ENCODE data around the gene FLYWCH1.

FLYWCH1 gene

DNA sequence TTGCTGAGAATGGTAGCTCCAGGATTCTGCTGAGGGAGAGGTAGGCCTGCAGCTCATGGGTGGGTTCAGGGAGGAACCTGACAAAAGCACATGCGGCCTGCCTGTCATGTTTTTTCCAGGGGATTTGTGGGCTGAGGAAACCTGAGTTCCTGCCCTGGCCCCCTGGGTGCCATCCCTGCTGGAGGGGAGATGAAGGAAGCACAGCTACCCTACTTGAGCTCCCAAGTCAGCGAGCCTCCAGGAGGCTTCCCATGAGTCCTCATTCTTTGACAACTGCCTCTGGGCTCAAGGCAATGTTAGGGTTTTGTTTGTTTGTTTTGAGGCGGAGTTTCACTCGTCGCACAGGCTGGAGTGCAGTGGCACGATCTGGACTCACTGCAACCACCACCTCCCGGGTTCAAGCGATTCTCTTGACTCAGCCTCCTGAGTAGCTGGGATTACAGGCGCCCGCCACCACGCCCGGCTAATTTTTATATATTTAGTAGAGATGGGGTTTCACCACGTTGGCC, 12.1 kb upstream of the FLYWCH1 start:
- DNase-seq: no peak

- no peak for DNase-seq
Observed at GRCh38 chr16:2900526-2901075, 11.1 kb upstream of the FLYWCH1 start.

DNA sequence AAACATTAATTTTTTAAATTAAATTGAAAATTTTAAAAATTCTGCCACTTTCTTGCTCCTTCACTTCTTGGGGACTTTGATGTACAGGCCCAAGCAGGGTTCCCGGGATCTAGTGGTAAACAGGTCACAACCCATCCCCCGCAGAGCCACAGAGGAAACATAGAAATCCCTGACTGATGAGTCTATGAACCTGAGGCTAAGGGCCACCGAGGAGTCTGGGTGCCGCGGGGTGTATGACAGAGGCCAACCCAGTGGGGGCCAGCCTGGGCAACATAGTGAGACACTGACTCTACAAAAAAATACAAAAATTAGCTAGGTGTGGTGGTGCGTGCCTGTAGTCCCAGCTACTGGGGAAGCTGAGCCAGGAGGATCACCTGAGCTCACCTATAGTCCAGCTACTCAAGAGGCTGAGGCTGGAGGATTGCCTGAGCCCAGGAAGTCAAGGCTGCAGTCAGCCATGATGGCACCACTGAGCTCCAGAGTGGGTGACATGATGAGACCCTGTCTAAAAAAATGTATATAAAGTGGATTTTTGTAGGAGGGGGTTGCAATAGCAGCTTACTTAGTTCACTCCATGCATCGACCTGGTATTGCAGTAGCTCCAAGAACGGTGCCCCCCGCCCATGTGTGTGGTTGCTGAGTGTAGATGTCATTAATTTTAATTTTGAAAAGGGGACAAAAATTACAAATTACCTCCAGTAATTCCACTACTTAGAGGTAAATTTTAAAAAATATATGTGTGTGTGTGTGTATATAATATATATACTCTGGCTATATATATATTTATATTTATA, 9.2 kb upstream of the FLYWCH1 start:
- no peak for DNase-seq

DNA sequence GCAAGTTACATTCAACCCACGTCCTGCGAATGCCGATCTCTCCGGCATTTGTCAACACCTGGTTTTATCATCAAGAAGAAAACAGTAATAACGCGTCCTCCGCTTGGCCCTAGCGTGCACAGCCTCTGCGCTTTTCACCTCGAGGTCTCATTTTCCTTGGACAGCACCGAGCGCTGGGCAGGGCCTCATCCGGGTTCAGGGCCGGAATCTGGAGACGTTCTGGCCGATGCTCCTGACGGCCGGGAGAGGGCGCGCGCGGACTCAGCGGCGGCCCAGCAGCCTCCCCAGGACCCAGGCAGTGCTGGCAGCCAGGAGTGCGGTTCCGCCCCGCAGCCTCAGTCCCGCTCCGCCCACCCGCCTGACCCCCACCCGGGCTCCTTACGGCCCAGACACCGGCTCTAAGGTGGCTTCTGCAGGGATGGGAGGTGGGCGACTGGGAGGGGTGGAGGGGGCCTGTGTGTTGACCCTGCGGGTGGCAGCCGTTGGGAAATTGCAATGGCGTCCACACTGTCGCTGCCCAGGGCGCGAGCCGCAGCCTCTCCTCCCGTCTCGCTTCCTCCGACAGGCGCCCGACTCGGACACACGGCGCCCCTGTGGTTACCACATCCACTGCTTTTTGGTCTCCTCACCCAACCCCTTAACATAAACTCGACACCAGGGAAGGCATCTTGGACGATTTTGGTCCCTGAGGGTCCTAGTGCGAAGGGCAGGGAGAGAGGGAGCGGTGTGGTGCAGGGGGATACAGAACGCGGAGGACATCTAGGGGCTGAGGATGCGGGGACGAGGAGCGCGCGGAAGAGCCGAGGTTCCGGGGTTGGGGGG, 7.4 kb upstream of the FLYWCH1 start:
- DNase-seq: peak; percentile 44

- no peak for DNase-seq
Observed at GRCh38 chr16:2904922-2905240, 6.8 kb upstream of the FLYWCH1 start.

- peak; percentile 98 for DNase-seq
Observed at GRCh38 chr16:2905241-2905987, 6.3 kb upstream of the FLYWCH1 start.

- DNase-seq: no peak
Observed at GRCh38 chr16:2905988-2906387, 5.7 kb upstream of the FLYWCH1 start.

- peak; percentile 3 for DNase-seq
Observed at GRCh38 chr16:2907084-2907753, 4.5 kb upstream of the FLYWCH1 start.

DNA sequence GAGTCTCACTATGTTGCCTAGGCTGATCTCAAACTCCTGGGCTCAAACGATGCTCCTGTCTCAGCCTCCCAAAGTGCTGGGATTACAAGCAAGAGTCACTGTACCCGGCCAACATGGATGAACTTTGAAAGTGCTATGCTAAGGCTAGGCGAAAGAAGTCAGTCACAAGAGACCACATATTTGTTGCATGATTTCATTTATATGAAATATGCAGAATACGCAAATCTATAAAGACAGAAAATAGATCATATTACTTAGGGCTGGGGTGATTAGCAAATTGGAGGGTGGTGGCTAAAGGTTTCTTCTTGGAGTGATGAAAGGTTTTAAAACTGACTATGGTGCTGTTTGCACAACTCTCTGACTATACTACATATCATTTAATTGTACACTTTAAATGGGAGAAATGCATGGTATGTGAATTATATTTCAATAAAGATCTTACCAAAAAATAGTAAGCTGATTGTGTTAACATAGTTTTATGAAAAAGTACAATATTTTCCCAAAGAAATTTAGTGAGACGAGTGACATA, 1.2 kb upstream of the FLYWCH1 start:
- DNase-seq: no peak

DNA sequence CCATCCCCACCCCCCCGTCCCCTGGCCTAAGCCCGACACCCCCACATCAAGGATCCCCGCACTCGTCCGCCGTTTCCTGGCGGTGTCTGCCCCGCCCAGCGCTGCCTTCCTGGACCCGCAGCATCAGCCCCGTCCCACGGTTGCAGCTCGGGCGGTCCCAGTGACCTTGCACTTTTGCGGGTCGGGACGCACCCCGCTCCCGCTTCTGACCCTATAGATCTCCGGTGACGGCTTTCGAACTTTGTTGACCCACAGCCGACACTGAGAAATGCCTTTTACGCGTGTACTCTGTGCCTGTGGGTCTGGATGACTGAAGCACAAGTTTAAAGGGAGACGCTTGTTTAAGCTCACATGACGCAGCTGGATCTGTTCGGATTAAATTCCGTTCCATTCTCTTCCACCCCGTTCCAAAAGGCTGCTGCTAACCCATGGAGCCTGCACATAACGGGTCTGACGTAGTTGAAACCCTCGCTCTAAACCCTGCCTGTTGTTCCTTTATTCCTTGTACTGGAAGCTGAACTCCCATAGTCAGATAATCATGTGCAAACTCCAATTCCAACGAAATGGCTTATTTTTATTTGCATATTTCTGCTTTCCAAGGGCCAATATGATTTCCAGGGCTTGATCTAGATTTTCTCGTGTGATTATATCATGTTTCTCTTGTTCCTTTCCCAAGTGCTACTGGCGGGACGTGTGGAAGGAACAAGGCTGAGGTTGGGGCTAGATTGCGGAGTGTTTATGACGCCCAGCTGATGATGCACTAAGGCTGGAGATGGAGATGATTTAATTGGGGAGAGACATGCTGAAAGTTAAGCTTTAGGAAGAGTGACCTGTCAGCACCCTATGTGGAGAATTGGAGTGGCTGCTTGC, 834 bp downstream of the FLYWCH1 start:
- no peak for DNase-seq

DNA sequence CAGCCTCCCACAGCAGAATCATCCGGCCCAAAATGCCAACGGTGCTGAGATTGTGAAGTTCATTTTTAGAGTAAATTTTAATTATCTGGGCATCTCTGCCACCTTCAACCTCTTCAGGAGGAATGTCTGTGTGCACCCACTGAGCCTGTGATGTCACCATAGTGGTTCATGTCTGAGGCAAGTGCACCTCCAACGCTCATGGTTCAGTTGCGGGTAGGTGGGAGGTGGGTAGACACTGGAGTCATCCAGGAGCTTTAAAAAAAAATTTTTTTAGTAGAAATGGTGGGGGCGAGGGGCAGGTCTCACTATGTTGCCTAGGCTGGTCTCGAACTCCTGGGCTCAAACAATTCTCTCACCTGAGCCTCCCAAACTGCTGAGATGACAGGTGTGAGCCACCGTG, 1.9 kb downstream of the FLYWCH1 start:
- no peak for DNase-seq

DNA sequence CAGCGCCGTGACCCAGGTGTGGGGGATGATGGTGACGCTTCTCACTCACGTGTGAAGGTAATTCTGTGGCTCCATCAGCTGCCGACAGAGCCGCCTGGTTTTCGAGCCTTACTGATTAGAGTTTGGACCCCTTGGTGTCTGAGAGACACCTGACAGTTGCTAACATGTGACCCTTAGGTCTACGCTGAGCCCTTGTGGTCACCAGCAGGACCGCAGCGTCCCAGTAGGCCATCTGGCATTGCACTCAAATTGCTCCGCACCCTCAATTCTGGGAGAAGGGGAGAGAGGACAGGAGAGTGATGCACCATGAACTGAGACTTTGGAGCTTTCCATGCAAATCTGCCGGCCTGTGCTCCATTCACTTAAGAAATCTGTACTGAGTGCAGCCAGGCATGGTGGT, 2.5 kb downstream of the FLYWCH1 start:
- no peak for DNase-seq

GRCh38 chr16:2915196-2915929, 3.6 kb downstream of the FLYWCH1 start:
- no peak for DNase-seq

GRCh38 chr16:2919511-2920255, 8.0 kb downstream of the FLYWCH1 start:
- DNase-seq: peak; percentile 27

- no peak for DNase-seq
Observed at GRCh38 chr16:2923481-2923880, 11.8 kb downstream of the FLYWCH1 start.

GRCh38 chr16:2924901-2925755, 13.4 kb downstream of the FLYWCH1 start:
- no peak for DNase-seq

DNA sequence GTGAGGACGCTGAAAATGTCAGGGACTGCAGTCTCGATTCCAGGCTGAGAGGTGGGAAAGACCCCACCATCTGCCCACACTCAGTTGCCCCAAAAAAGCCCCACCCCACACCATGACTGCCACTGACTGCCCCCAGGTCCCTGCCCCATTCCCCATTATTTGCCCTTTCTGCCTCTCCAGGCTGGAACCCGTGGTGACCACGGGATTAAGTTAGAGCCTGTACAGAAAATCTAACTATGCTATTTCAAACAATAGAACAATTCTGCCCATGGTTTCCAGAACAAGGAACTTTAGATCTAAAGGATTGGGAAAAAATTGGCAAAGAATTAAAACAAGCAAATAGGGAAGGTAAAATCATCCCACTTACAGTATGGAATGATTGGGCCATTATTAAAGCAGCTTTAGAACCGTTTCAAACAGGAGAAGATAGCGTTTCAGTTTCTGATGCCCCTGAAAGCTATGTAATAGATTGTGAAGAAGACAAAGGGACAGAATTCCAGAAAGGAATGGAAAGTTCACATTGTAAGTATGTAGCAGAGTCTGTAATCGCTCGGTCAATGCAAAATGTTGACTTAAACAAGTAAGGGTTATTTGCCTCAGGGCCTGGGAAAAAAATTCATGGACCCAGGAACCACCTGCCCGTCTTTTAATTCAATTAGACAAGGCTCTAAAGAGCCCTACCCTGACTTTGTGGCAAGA, 14.4 kb downstream of the FLYWCH1 start:
- DNase-seq: no peak

DNA sequence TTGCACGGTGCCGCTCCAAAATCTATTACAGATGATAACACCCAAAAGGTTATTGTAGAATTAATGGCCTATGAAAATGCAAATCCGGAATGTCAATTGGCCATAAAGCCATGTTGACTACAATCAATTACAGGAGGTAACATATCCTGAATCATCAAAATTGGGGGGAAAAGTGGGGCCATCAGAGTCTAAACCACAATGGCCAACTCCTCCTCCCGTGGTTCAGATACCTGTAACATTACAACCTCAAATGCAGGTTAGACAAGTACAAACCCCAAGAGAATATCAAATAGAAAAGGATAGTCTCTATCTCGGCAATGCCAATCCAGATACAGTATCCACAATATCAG, 14.9 kb downstream of the FLYWCH1 start:
- DNase-seq: no peak
